A673 (cell line): Measurements from ENCODE around the gene SANBR. TPM values are rescaled to one million over a fixed set of nuclear protein-coding genes. Genes with fewer than 3 reads are reported as not detected.

Experiments used
- BruUV-seq: library from RNA; stranded (reverse); fragments of 400-500 nt; replicated peaks from 2 replicates; lab custom pipeline; 2021; lab: Mats Ljungman, UMichigan
- CTCF ChIA-PET: fragments of 300-600 bp; sonication (Branson Sonifier 250); formaldehyde crosslinking; loops from one replicate; lab custom pipeline; 2022; ENCODE audit warnings: antibody characterized with exemption; lab: Charles Lee
- POLR2A ChIA-PET: fragments of 300-600 bp; sonication (Branson Sonifier 250); formaldehyde crosslinking; loops from one replicate; lab custom pipeline; 2022; ENCODE audit warnings: antibody characterized with exemption; ENCODE audit not compliant: low non-redundant PET; lab: Charles Lee
- DNase-seq: peaks from one replicate; pipeline ENCODE4 v3.0.0-alpha.2; 2015; ENCODE audit warnings: low spot score
- H3K27ac ChIP-seq: fragments of 200-600 bp; sonication (generic); 2 replicates; pipeline ENCODE4 v1.5.1; 2016; ENCODE audit warnings: mixed run types, low read depth, mild to moderate bottlenecking, mixed read lengths, antibody characterized with exemption, low read length; ENCODE audit not compliant: poor library complexity, severe bottlenecking
- H3K27me3 ChIP-seq: fragments of 200-600 bp; sonication (generic); replicated peaks from 2 replicates; pipeline ENCODE4 v1.6.1; 2017; ENCODE audit warnings: mixed run types, low read depth, mild to moderate bottlenecking, mixed read lengths, antibody characterized with exemption, low read length; ENCODE audit not compliant: insufficient read depth, poor library complexity
- H3K36me3 ChIP-seq: fragments of 200-600 bp; sonication (generic); 2 replicates; pipeline ENCODE4 v1.6.1; 2016; ENCODE audit warnings: mixed run types, mild to moderate bottlenecking, mixed read lengths, antibody characterized with exemption, low read length; ENCODE audit not compliant: insufficient read depth, poor library complexity, severe bottlenecking
- H3K4me1 ChIP-seq: fragments of 200-600 bp; sonication (generic); 2 replicates; pipeline ENCODE4 v1.6.1; 2017; ENCODE audit warnings: mixed run types, mild to moderate bottlenecking, mixed read lengths, antibody characterized with exemption, low read length; ENCODE audit not compliant: insufficient read depth, poor library complexity, severe bottlenecking
- H3K4me3 ChIP-seq: fragments of 200-600 bp; sonication (generic); 2 replicates; pipeline ENCODE4 v1.5.1; 2016; ENCODE audit warnings: low read depth, mixed run types, mild to moderate bottlenecking, mixed read lengths, low read length; ENCODE audit not compliant: poor library complexity, severe bottlenecking
- H3K9me3 ChIP-seq: fragments of 200-600 bp; sonication (generic); 2 replicates; pipeline ENCODE4 v1.6.1; 2016; ENCODE audit warnings: mixed run types, low read depth, mild to moderate bottlenecking, mixed read lengths, antibody characterized with exemption, low read length; ENCODE audit not compliant: poor library complexity, severe bottlenecking
- CTCF ChIP-seq: fragments of 300-800, 200-600 bp; sonication (generic); conservative IDR thresholded peaks from 2 replicates; pipeline ENCODE4 v1.5.1; 2017; ENCODE audit warnings: low read depth, mild to moderate bottlenecking, antibody characterized with exemption, low read length, moderate library complexity, mixed read lengths
- EZH2 ChIP-seq: fragments of 200-600 bp; sonication (generic); IDR thresholded peaks from 2 replicates; pipeline ENCODE4 v1.6.1; 2017; ENCODE audit warnings: borderline replicate concordance, low read depth, mild to moderate bottlenecking, mixed read lengths, antibody characterized with exemption, low read length; ENCODE audit not compliant: poor library complexity, severe bottlenecking
- intact Hi-C: fragments of 100-400 bp; cut with micrococcal nuclease; formaldehyde crosslinking; loops from one replicate; pipeline ENCODE4 v1.10.0; 2022; ENCODE audit not compliant: unreplicated experiment
- total RNA-seq: library from RNA; stranded (reverse); gene quantifications from 2 replicates; pipeline ENCODE4 v1.2.3, GENCODE V29; 2021

Gene SANBR
- total RNA-seq, 1 experiment from 2014 or later: 12.1 TPM

DNA sequence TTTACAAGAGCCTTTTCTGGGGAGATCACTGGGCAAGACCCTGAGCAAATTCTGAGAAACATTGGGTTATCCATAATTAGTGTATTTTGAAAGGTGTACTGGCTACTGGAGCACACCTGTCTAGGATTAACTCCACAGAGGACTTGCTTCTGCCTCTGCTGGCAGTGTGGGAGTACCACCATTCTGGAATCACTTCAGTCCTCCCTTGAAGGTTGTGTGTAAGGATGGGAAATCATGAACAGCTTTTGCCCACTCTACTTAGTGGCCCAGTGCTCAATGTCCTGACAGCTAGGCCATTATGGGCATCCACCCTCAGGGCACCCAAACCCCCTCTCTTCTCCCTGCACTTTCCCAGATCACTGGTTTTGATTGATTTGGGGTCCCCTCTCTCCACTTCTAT, 8.1 kb upstream of the SANBR start:
- no peak for DNase-seq
- intact Hi-C loops: no loop called here
- Histone ChIP-seq H3K27me3 (no peaks in the 10 kb centered on the region), H3K27ac (no peak overlapping the region), H3K4me3 (no peak overlapping the region), H3K4me1 (no peaks in the 10 kb centered on the region), H3K36me3 (no peaks in the 10 kb centered on the region), H3K9me3 (no peaks in the 10 kb centered on the region)
- BruUV-seq: no TSS peak
- ChIA-PET CTCF (no interaction called here), POLR2A (no interaction called here)
- TF ChIP-seq EZH2: no peak
- no peak for TF ChIP-seq CTCF

- TF ChIP-seq EZH2: no peak
- no peak for TF ChIP-seq CTCF
- Histone ChIP-seq H3K4me3 (no peak overlapping the region), H3K27me3 (no peaks in the 10 kb centered on the region), H3K9me3 (no peaks in the 10 kb centered on the region), H3K36me3 (no peaks in the 10 kb centered on the region), H3K27ac (no peak overlapping the region), H3K4me1 (no peaks in the 10 kb centered on the region)
- POLR2A ChIA-PET: no interaction called here
- no peak for DNase-seq
- BruUV-seq: no TSS peak
- intact Hi-C loops: no loop called here
- CTCF ChIA-PET: no interaction called here
Measured at GRCh38 chr2:61059382-61059781, 6.3 kb upstream of the SANBR start.

DNA sequence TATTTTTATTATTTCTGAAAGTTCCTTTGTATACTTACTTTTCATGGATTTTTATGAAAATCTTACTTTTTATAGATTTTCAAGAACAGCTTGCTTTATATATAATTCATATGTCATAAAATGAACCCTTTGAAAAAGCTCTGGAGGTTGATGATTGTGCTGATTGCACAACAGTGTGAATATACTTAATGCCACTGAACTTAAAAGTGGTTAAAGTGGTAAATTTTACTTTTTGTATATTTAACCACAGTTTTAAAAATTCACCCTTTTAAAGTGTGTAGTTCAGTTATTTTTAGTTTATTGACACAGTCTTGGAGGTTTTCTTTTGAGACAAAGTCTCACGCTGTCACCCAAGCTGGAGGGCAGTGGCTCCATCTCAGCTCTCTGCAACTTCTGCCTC, 8.4 kb downstream of the SANBR start:
- no peak overlapping the region for H3K27ac ChIP-seq
- DNase-seq: no peak
- H3K36me3 ChIP-seq: peaks cover 21% of the 10 kb centered on the region
- no peak overlapping the region for H3K4me3 ChIP-seq
- H3K27me3 ChIP-seq: no peaks in the 10 kb centered on the region
- H3K9me3 ChIP-seq: no peaks in the 10 kb centered on the region
- BruUV-seq: no TSS peak
- CTCF ChIA-PET: no interaction called here
- POLR2A ChIA-PET: no interaction called here
- intact Hi-C loops: no loop called here
- no peaks in the 10 kb centered on the region for H3K4me1 ChIP-seq
- TF ChIP-seq EZH2 (no peak), CTCF (no peak)
